ENCODE data around the gene FADS2. TPM values are rescaled to one million over a fixed set of nuclear protein-coding genes. Genes with fewer than 3 reads are reported as not detected.

The FADS2 gene
- total RNA-seq, 2 experiments from 2014 or later = 0.95 to 2.8 TPM

- no peak overlapping the region for H3K27ac ChIP-seq (ENCODE audit: low read depth, low read length, poor library complexity, severe bottlenecking)
- H4K20me1 ChIP-seq (ENCODE audit: insufficient read depth, low read length) = no peaks in the 10 kb centered on the region
- no peaks in the 10 kb centered on the region for H3K9me3 ChIP-seq (ENCODE audit: low read length)
- no peak overlapping the region for H2AFZ ChIP-seq (ENCODE audit: low read length)
- BruUV-seq (replicated peaks) = no TSS peak
- H3K9me2 ChIP-seq (ENCODE audit: insufficient read depth, low read length) = no peaks in the 10 kb centered on the region
- H3K36me3 ChIP-seq (ENCODE audit: insufficient read depth, low read length) = no peaks in the 10 kb centered on the region
- H3K4me2 ChIP-seq (ENCODE audit: low read length) = no peak overlapping the region
- POLR2A ChIA-PET = interaction anchor here (0.7 to 1.0 kb wide), 2 partner anchors 23 to 61 kb away, joined by 3 to 6 read pairs; partner anchors contain the start of gene FEN1
- DNase-seq (ENCODE audit: low spot score) = no peak
- intact Hi-C loops (cut with micrococcal nuclease; ENCODE audit: unreplicated experiment) = no loop called here
- H3K4me1 ChIP-seq (ENCODE audit: insufficient read depth, low read length, poor library complexity, severe bottlenecking) = no peaks in the 10 kb centered on the region
- H3K4me3 ChIP-seq (ENCODE audit: low read depth, low read length, poor library complexity, severe bottlenecking) = no peak overlapping the region
- CTCF ChIA-PET (ENCODE audit: unreplicated experiment) = no interaction called here
- no peaks in the 10 kb centered on the region for H3K79me2 ChIP-seq (ENCODE audit: insufficient read depth, low read depth, low read length)
- TF ChIP-seq EZH2phosphoT487 (IDR thresholded peaks at IDR 0.05; ENCODE audit: borderline replicate concordance, low read depth, low read length) = no peak
- no peak for TF ChIP-seq CTCF (conservative IDR thresholded peaks at IDR 0.05; ENCODE audit: low read length)
Observed at GRCh38 chr11:61853698-61854169, 25.6 kb downstream of the FADS2 start.

- no peaks in the 10 kb centered on the region for H3K9me2 ChIP-seq (ENCODE audit: insufficient read depth, low read length)
- ChIA-PET CTCF (ENCODE audit: unreplicated experiment) (no interaction called here), POLR2A (no interaction called here)
- no TSS peak for BruUV-seq (replicated peaks)
- H3K4me3 ChIP-seq (ENCODE audit: low read depth, low read length, poor library complexity, severe bottlenecking) = no peak overlapping the region
- no peak for TF ChIP-seq CTCF (conservative IDR thresholded peaks at IDR 0.05; ENCODE audit: low read length)
- TF ChIP-seq EZH2phosphoT487 (IDR thresholded peaks at IDR 0.05; ENCODE audit: borderline replicate concordance, low read depth, low read length) = no peak
- no peaks in the 10 kb centered on the region for H3K36me3 ChIP-seq (ENCODE audit: insufficient read depth, low read length)
- intact Hi-C loops (cut with micrococcal nuclease; ENCODE audit: unreplicated experiment) = no loop called here
- H3K27ac ChIP-seq (ENCODE audit: low read depth, low read length, poor library complexity, severe bottlenecking) = no peak overlapping the region
- H3K9me3 ChIP-seq (ENCODE audit: low read length) = no peaks in the 10 kb centered on the region
- H3K4me2 ChIP-seq (ENCODE audit: low read length) = no peak overlapping the region
- no peaks in the 10 kb centered on the region for H3K4me1 ChIP-seq (ENCODE audit: insufficient read depth, low read length, poor library complexity, severe bottlenecking)
- DNase-seq (ENCODE audit: low spot score) = no peak
- H2AFZ ChIP-seq (ENCODE audit: low read length) = no peak overlapping the region
- H3K79me2 ChIP-seq (ENCODE audit: insufficient read depth, low read depth, low read length) = no peaks in the 10 kb centered on the region
- H4K20me1 ChIP-seq (ENCODE audit: insufficient read depth, low read length) = no peaks in the 10 kb centered on the region
Observed at GRCh38 chr11:61854206-61854895, 26.3 kb downstream of the FADS2 start.

GRCh38 chr11:61854966-61855714 lies 27.0 kb downstream of the FADS2 start:
- DNase-seq (ENCODE audit: low spot score) = no peak
- BruUV-seq (replicated peaks) = no TSS peak
- CTCF ChIA-PET (ENCODE audit: unreplicated experiment) = no interaction called here

More at GRCh38 chr11:61854966-61855714, 27.0 kb downstream of the FADS2 start:
- Histone ChIP-seq H3K36me3 (ENCODE audit: insufficient read depth, low read length) (no peaks in the 10 kb centered on the region), H3K9me3 (ENCODE audit: low read length) (no peaks in the 10 kb centered on the region), H3K9me2 (ENCODE audit: insufficient read depth, low read length) (no peaks in the 10 kb centered on the region), H4K20me1 (ENCODE audit: insufficient read depth, low read length) (no peaks in the 10 kb centered on the region), H3K4me3 (ENCODE audit: low read depth, low read length, poor library complexity, severe bottlenecking) (no peak overlapping the region), H3K4me2 (ENCODE audit: low read length) (no peak overlapping the region), H2AFZ (ENCODE audit: low read length) (no peak overlapping the region), H3K4me1 (ENCODE audit: insufficient read depth, low read length, poor library complexity, severe bottlenecking) (no peaks in the 10 kb centered on the region), H3K79me2 (ENCODE audit: insufficient read depth, low read depth, low read length) (no peaks in the 10 kb centered on the region), H3K27ac (ENCODE audit: low read depth, low read length, poor library complexity, severe bottlenecking) (no peak overlapping the region)
- no peak for TF ChIP-seq CTCF (conservative IDR thresholded peaks at IDR 0.05; ENCODE audit: low read length)
- TF ChIP-seq EZH2phosphoT487 (IDR thresholded peaks at IDR 0.05; ENCODE audit: borderline replicate concordance, low read depth, low read length) = no peak
- POLR2A ChIA-PET = no interaction called here
- intact Hi-C loops (cut with micrococcal nuclease; ENCODE audit: unreplicated experiment) = no loop called here

All from OCI-LY7 (cell line).